Neural cell (in vitro differentiated cells): ENCODE data around the gene MCC. TPM values are rescaled to one million over a fixed set of nuclear protein-coding genes. Genes with fewer than 3 reads are reported as not detected.

Source experiments
- H2AFZ ChIP-seq: fragments of 200-600, 300-800 bp; sonication (generic), shearing (Covaris generic); 2 replicates; pipeline ENCODE4 v1.6.0; 2014; ENCODE audit warnings: low read depth, mild to moderate bottlenecking, antibody characterized with exemption, low read length, moderate library complexity
- H3F3A ChIP-seq: fragments of 200-600 bp; shearing (Covaris generic); 2 replicates; pipeline ENCODE4 v1.6.1; 2016; ENCODE audit warnings: mild to moderate bottlenecking, moderate library complexity, mixed read lengths, antibody characterized with exemption, low read length; ENCODE audit not compliant: insufficient read depth, poor library complexity, severe bottlenecking
- H3K27ac ChIP-seq: fragments of 200-600, 300-800 bp; sonication (generic), shearing (Covaris generic); 2 replicates; pipeline ENCODE4 v1.5.1; 2014; ENCODE audit warnings: mild to moderate bottlenecking, low read length, moderate library complexity
- H3K27me3 ChIP-seq: fragments of 300-800, 200-600 bp; sonication (generic), shearing (Covaris generic); 2 replicates; pipeline ENCODE4 v1.6.0; 2014; ENCODE audit warnings: mild to moderate bottlenecking, low read depth, low read length, moderate library complexity; ENCODE audit not compliant: insufficient read depth
- H3K36me3 ChIP-seq: fragments of 300-800, 200-600 bp; sonication (generic), shearing (Covaris generic); 2 replicates; pipeline ENCODE4 v1.5.1; 2014; ENCODE audit warnings: mild to moderate bottlenecking, antibody characterized with exemption, low read length, moderate library complexity; ENCODE audit not compliant: insufficient read depth
- H3K4me2 ChIP-seq: fragments of 300-800, 200-600 bp; sonication (generic), shearing (Covaris generic); 2 replicates; pipeline ENCODE4 v1.6.0; 2014; ENCODE audit warnings: mild to moderate bottlenecking, low read length
- H3K4me3 ChIP-seq: fragments of 300-800, 200-600 bp; sonication (generic), shearing (Covaris generic); 2 replicates; pipeline ENCODE4 v1.5.1; 2014; ENCODE audit warnings: mild to moderate bottlenecking, low read length, moderate library complexity
- H3K79me2 ChIP-seq: fragments of 200-600 bp; shearing (Covaris generic); replicated peaks from 2 replicates; pipeline ENCODE4 v1.6.0; 2014; ENCODE audit warnings: mild to moderate bottlenecking, low read length, moderate library complexity; ENCODE audit not compliant: insufficient read depth
- H3K9ac ChIP-seq: fragments of 300-800, 200-600 bp; sonication (generic), shearing (Covaris generic); 2 replicates; pipeline ENCODE4 v1.6.1; 2016; ENCODE audit warnings: mild to moderate bottlenecking, low read length, mixed read lengths
- H3K9me2 ChIP-seq: fragments of 200-600 bp; shearing (Covaris generic); 2 replicates; pipeline ENCODE4 v1.6.1; 2016; ENCODE audit warnings: mild to moderate bottlenecking, low read length, mixed read lengths; ENCODE audit not compliant: insufficient read depth
- H3K9me3 ChIP-seq: fragments of 200-600, 300-800 bp; sonication (generic), shearing (Covaris generic); 2 replicates; pipeline ENCODE4 v1.6.1; 2016; ENCODE audit warnings: mild to moderate bottlenecking, mixed run types, low read length, moderate library complexity, mixed read lengths
- H4K20me1 ChIP-seq: fragments of 200-600 bp; shearing (Covaris generic); 2 replicates; pipeline ENCODE4 v1.6.1; 2016; ENCODE audit warnings: mild to moderate bottlenecking, mixed run types; ENCODE audit not compliant: insufficient read depth
- EP300 ChIP-seq: fragments of 450-650 bp; conservative IDR thresholded peaks from 2 replicates; pipeline ENCODE4 v1.6.1; 2014; ENCODE audit warnings: antibody characterized with exemption, mild to moderate bottlenecking, moderate library complexity; ENCODE audit not compliant: poor library complexity, severe bottlenecking
- EZH2 ChIP-seq: fragments of 200-600, 300-800 bp; shearing (Covaris generic), sonication (generic); IDR thresholded peaks from 2 replicates; pipeline ENCODE4 v1.6.1; 2014; ENCODE audit warnings: antibody characterized with exemption, low read length, borderline replicate concordance, mild to moderate bottlenecking; ENCODE audit not compliant: insufficient read depth, poor library complexity, severe bottlenecking
- MXI1 ChIP-seq: fragments of 450-650 bp; conservative IDR thresholded peaks from 2 replicates; pipeline ENCODE4 v1.6.1; 2014; ENCODE audit warnings: antibody characterized with exemption, mild to moderate bottlenecking; ENCODE audit not compliant: poor library complexity, severe bottlenecking
- POLR2AphosphoS5 ChIP-seq: IDR thresholded peaks from 2 replicates; pipeline ENCODE4 v1.6.1; 2012
- RAD21 ChIP-seq: fragments of 450-650 bp; conservative IDR thresholded peaks from 2 replicates; pipeline ENCODE4 v1.6.1; 2014; ENCODE audit warnings: antibody characterized with exemption, mild to moderate bottlenecking, moderate library complexity
- REST ChIP-seq: IDR thresholded peaks from 2 replicates; pipeline ENCODE4 v1.6.1; 2012; ENCODE audit warnings: borderline replicate concordance
- SMC3 ChIP-seq: fragments of 450-650 bp; conservative IDR thresholded peaks from 2 replicates; pipeline ENCODE4 v1.6.1; 2014; ENCODE audit warnings: antibody characterized with exemption, mild to moderate bottlenecking, moderate library complexity; ENCODE audit not compliant: poor library complexity
- TAF1 ChIP-seq: IDR thresholded peaks from 2 replicates; pipeline ENCODE4 v1.6.1; 2012; ENCODE audit warnings: low read depth
- polyA plus RNA-seq: library from polyadenylated mRNA; depleted of rRNA; stranded (reverse); fragments of >200 nt; gene quantifications from 2 replicates; pipeline ENCODE4 v1.2.3, GENCODE V29; 2014
- TF ChIP-seq, protein P1 (sequence below): fragments of 450-650 bp; IDR thresholded peaks from 2 replicates; pipeline ENCODE4 v1.5.1; 2014; ENCODE audit warnings: antibody characterized with exemption, mild to moderate bottlenecking, moderate library complexity; ENCODE audit not compliant: poor library complexity, severe bottlenecking

Gene MCC
- polyA plus RNA-seq, 1 donor from 2014 or later, result 2.2 TPM

- Histone ChIP-seq H3K4me2 (peak overlapping the region; percentile 17), H2AFZ (no peak overlapping the region), H3K27ac (no peak overlapping the region), H3K27me3 (no peaks in the 10 kb centered on the region), H4K20me1 (no peaks in the 10 kb centered on the region), H3K36me3 (no peaks in the 10 kb centered on the region), H3K9me3 (no peaks in the 10 kb centered on the region), H3K4me3 (peak overlapping the region; percentile 89), H3K9me2 (no peaks in the 10 kb centered on the region), H3K9ac (no peak overlapping the region), H3F3A (no peaks in the 10 kb centered on the region), H3K79me2 (peaks cover 63% of the 10 kb centered on the region)
- TF ChIP-seq POLR2AphosphoS5, result no peak
- no peak for TF ChIP-seq MXI1
- no peak for TF ChIP-seq TAF1
- no peak for TF ChIP-seq EZH2
- TF ChIP-seq REST, result no peak
- TF ChIP-seq, protein P1, sequence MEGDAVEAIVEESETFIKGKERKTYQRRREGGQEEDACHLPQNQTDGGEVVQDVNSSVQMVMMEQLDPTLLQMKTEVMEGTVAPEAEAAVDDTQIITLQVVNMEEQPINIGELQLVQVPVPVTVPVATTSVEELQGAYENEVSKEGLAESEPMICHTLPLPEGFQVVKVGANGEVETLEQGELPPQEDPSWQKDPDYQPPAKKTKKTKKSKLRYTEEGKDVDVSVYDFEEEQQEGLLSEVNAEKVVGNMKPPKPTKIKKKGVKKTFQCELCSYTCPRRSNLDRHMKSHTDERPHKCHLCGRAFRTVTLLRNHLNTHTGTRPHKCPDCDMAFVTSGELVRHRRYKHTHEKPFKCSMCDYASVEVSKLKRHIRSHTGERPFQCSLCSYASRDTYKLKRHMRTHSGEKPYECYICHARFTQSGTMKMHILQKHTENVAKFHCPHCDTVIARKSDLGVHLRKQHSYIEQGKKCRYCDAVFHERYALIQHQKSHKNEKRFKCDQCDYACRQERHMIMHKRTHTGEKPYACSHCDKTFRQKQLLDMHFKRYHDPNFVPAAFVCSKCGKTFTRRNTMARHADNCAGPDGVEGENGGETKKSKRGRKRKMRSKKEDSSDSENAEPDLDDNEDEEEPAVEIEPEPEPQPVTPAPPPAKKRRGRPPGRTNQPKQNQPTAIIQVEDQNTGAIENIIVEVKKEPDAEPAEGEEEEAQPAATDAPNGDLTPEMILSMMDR, result no peak
- no peak for TF ChIP-seq RAD21
- no peak for TF ChIP-seq EP300
- TF ChIP-seq SMC3, result no peak
These were observed 508.5 kb downstream of the MCC start for GRCh38 chr5:112979723-112980122.

DNA sequence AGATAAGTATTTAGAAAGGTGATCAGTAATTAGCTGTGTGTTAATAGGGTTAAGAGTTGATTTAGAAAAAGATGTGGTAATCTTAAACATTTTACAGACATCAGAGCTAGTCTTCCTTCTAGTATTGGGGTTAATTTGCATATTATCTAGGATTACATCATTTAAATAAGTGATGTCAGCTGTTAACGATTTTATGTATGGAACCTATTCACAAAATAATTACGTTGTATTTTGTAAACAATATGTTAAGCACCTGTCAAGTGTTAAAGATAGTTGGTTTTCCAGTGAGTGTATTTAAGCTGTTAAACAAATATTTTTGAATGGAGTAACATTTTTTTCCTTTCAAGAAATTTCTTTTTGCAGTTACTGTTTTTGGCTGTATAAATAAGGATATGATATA lies 509.4 kb downstream of the MCC start:
- Histone ChIP-seq H3K9me2 (no peaks in the 10 kb centered on the region), H4K20me1 (no peaks in the 10 kb centered on the region), H3K4me2 (peak overlapping the region; percentile 38), H3K9me3 (no peaks in the 10 kb centered on the region), H3K4me3 (peak overlapping the region; percentile 89), H3K27me3 (no peaks in the 10 kb centered on the region), H3K79me2 (peaks cover 58% of the 10 kb centered on the region), H3K27ac (no peak overlapping the region), H2AFZ (no peak overlapping the region), H3F3A (no peaks in the 10 kb centered on the region), H3K9ac (no peak overlapping the region), H3K36me3 (no peaks in the 10 kb centered on the region)
- TF ChIP-seq REST, result no peak
- TF ChIP-seq, protein P1, result no peak
- TF ChIP-seq POLR2AphosphoS5, result no peak
- TF ChIP-seq EZH2, result no peak
- TF ChIP-seq TAF1, result no peak
- no peak for TF ChIP-seq EP300
- no peak for TF ChIP-seq SMC3
- no peak for TF ChIP-seq RAD21
- no peak for TF ChIP-seq MXI1
